ENCODE results near the gene BICC1. TPM values are rescaled to one million over a fixed set of nuclear protein-coding genes. Genes with fewer than 3 reads are reported as not detected.

BICC1 gene
- total and polyA plus RNA-seq, 8 donors: 0.29 to 25.0 (median 4.5) TPM

GRCh38 chr10:58516671-58517070 lies 4.0 kb downstream of the BICC1 start:
- H3K4me1 ChIP-seq: peaks cover 0 to 30% (median 18%) of the 10 kb centered on the region in 4 donors
- TF ChIP-seq, protein P1, sequence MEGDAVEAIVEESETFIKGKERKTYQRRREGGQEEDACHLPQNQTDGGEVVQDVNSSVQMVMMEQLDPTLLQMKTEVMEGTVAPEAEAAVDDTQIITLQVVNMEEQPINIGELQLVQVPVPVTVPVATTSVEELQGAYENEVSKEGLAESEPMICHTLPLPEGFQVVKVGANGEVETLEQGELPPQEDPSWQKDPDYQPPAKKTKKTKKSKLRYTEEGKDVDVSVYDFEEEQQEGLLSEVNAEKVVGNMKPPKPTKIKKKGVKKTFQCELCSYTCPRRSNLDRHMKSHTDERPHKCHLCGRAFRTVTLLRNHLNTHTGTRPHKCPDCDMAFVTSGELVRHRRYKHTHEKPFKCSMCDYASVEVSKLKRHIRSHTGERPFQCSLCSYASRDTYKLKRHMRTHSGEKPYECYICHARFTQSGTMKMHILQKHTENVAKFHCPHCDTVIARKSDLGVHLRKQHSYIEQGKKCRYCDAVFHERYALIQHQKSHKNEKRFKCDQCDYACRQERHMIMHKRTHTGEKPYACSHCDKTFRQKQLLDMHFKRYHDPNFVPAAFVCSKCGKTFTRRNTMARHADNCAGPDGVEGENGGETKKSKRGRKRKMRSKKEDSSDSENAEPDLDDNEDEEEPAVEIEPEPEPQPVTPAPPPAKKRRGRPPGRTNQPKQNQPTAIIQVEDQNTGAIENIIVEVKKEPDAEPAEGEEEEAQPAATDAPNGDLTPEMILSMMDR (IDR thresholded peaks at IDR 0.05): no peak
- TF ChIP-seq POLR2AphosphoS5 (IDR thresholded peaks at IDR 0.05) (no peak), POLR2A (IDR thresholded peaks at IDR 0.05) (no peak), EP300 (IDR thresholded peaks at IDR 0.05) (no peak)
- no peak overlapping the region for H3K27ac ChIP-seq
- H3K36me3 ChIP-seq: no peaks in the 10 kb centered on the region
- H3K9me3 ChIP-seq: no peaks in the 10 kb centered on the region
- no peak overlapping the region for H3K4me3 ChIP-seq
- intact Hi-C loops (cut with DNase I; ENCODE audit: low total_unique reads): no loop called here
- DNase-seq: no peak
- peaks cover 0 to 28% (median 16%) of the 10 kb centered on the region in 3 donors for H3K27me3 ChIP-seq

- TF ChIP-seq POLR2A (IDR thresholded peaks at IDR 0.05) (no peak), EP300 (IDR thresholded peaks at IDR 0.05) (no peak), POLR2AphosphoS5 (IDR thresholded peaks at IDR 0.05) (no peak)
- TF ChIP-seq, protein P1 (IDR thresholded peaks at IDR 0.05): no peak
- intact Hi-C loops (cut with DNase I; ENCODE audit: low total_unique reads): no loop called here
- Histone ChIP-seq H3K4me3 (no peak overlapping the region), H3K27ac (no peak overlapping the region), H3K4me1 (peaks cover 0 to 26% (median 16%) of the 10 kb centered on the region in 4 donors), H3K27me3 (peaks cover 0 to 24% (median 14%) of the 10 kb centered on the region in 3 donors), H3K36me3 (no peaks in the 10 kb centered on the region), H3K9me3 (no peaks in the 10 kb centered on the region)
- WGBS, 5 donors: 0 to 92% (median 37%) methylated on average over 1 of the region's 1 CpG
- DNase-seq: no peak
These were observed 4.4 kb downstream of the BICC1 start for GRCh38 chr10:58517081-58517480.

DNA sequence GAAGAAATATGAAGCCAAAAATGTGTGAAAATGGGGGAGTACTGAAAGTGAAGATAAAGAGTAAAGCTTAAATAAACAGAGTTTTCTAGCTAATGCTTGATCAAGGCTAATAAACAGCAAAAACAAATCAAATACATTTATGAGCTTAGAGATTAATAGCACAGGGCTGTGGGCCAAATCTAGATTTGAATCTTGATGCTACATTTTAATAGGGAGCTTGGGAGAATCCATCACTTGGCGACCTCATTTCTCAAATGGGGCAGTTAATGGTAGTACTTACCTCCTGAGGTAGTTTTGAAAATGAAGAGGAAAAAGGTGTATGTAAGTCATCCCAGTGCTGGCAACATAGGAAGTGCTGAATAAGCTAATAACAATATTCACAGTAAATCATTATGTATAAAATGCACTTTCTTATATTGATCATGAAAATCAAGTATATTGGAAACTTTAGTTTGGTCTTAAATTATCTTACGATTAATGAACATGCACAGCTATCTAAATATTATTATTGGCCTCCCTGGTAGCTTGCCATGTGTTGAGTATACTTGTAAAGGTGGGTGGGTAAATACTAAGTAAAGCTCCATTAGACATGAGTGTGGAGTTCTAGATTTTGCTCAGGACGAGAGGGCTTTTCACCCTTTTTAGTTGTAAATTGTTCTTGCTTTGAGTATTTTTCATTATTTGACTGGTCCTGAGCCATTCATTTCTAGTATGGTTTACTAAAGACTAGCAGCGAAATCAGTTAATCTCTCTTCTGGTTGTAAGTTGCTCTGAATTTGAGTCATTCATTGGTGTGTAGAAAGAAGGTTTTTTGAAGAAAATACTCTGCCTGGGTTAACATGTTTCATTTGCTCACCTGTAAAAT lies 5.1 kb downstream of the BICC1 start:
- TF ChIP-seq, protein P1 (IDR thresholded peaks at IDR 0.05): no peak
- no peak for TF ChIP-seq EP300 (IDR thresholded peaks at IDR 0.05)
- TF ChIP-seq POLR2AphosphoS5 (IDR thresholded peaks at IDR 0.05): no peak
- TF ChIP-seq POLR2A (IDR thresholded peaks at IDR 0.05): no peak
- peaks cover 0 to 21% (median 11%) of the 10 kb centered on the region in 4 donors for H3K4me1 ChIP-seq
- intact Hi-C loops (cut with DNase I; ENCODE audit: low total_unique reads): no loop called here
- no peak for DNase-seq
- no peaks in the 10 kb centered on the region for H3K9me3 ChIP-seq
- no peaks in the 10 kb centered on the region for H3K36me3 ChIP-seq
- WGBS, 5 donors: 58 to 76% (median 68%) methylated on average over 4 of the region's 4 CpGs
- H3K27me3 ChIP-seq: peaks cover 0 to 19% (median 14%) of the 10 kb centered on the region in 3 donors
- H3K27ac ChIP-seq: no peak overlapping the region
- H3K4me3 ChIP-seq: no peak overlapping the region

DNA sequence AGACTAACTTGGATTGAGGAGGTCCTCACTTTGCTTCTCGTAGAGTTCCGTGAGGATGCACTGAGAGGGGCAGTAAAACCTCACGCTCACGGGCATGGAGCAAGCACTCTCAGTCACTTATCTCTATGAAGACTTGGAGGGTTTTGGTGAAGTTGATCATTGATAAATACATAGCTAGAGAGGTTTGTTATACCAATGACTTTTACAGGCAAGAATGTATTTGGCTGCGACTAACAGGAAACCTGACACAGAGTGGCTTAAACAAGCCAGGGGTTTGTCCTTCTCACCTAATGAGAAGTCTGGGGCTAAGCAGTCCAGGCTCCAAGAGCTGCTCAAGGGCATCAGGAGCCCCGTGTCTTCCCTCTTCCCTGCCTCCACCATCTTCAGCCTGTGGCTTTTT lies 6.1 kb downstream of the BICC1 start:
- TF ChIP-seq POLR2A (IDR thresholded peaks at IDR 0.05) (no peak), EP300 (IDR thresholded peaks at IDR 0.05) (no peak), POLR2AphosphoS5 (IDR thresholded peaks at IDR 0.05) (no peak)
- TF ChIP-seq, protein P1 (IDR thresholded peaks at IDR 0.05): no peak
- DNase-seq: peak in 1 of 2 donors; percentile 9
- H3K27ac ChIP-seq: no peak overlapping the region
- intact Hi-C loops (cut with DNase I; ENCODE audit: low total_unique reads): no loop called here
- peaks cover 0 to 9% (median 6%) of the 10 kb centered on the region in 3 donors for H3K27me3 ChIP-seq
- no peaks in the 10 kb centered on the region for H3K36me3 ChIP-seq
- H3K4me1 ChIP-seq: peaks cover 0 to 12% (median 3%) of the 10 kb centered on the region in 4 donors
- H3K9me3 ChIP-seq: no peaks in the 10 kb centered on the region
- no peak overlapping the region for H3K4me3 ChIP-seq
- WGBS, 5 donors: 66 to 79% (median 69%) methylated on average over 6 of the region's 6 CpGs
